WTC11 (cell line): ENCODE measurements around the gene TMX4. TPM values are rescaled to one million over a fixed set of nuclear protein-coding genes. Genes with fewer than 3 reads are reported as not detected.

Experiments
- ATAC-seq: fragments of 200-7000 bp; cut with Tn5 transposase; 2 replicates; pipeline ENCODE4 v1.10.0; 2021; ENCODE audit warnings: mild to moderate bottlenecking, moderate library complexity
- CTCF ChIA-PET: fragments of 300-600 bp; sonication (Branson Sonifier 250); formaldehyde crosslinking; loops from one replicate; lab custom pipeline; 2021; ENCODE audit warnings: antibody characterized with exemption; lab: Charles Lee
- POLR2A ChIA-PET: fragments of 350-600 bp; sonication (Branson Sonifier 250); formaldehyde crosslinking; loops from one replicate; lab custom pipeline; 2021; ENCODE audit warnings: antibody characterized with exemption; lab: Charles Lee
- DNase-seq: peaks from one replicate; pipeline ENCODE4 v3.0.0; 2021; ENCODE audit warnings: low spot score
- H3K27ac Mint-ChIP-seq: 2 replicates; pipeline ENCODE4 v1.8.0; 2021; ENCODE audit warnings: mixed read lengths
- H3K27me3 Mint-ChIP-seq: 2 replicates; pipeline ENCODE4 v1.8.0; 2021; ENCODE audit warnings: low read depth, mild to moderate bottlenecking, moderate library complexity, mixed read lengths
- H3K36me3 Mint-ChIP-seq: 2 replicates; pipeline ENCODE4 v1.8.0; 2021; ENCODE audit warnings: mixed read lengths
- H3K4me1 Mint-ChIP-seq: 2 replicates; pipeline ENCODE4 v1.8.0; 2022; ENCODE audit warnings: mixed read lengths
- H3K4me3 Mint-ChIP-seq: 2 replicates; pipeline ENCODE4 v1.8.0; 2021; ENCODE audit warnings: mild to moderate bottlenecking, moderate library complexity, mixed read lengths
- H3K9me3 Mint-ChIP-seq: 2 replicates; pipeline ENCODE4 v1.8.0; 2021; ENCODE audit warnings: mixed read lengths
- FOXK1 ChIP-seq: sonication (generic); formaldehyde crosslinking; IDR thresholded peaks from 2 replicates; pipeline ENCODE4 v1.8.0; 2022; ENCODE audit warnings: mild to moderate bottlenecking, moderate library complexity, missing genetic modification reagents
- GRHL2 ChIP-seq: fragments of 250-450 bp; sonication (Bioruptor Pico); IDR thresholded peaks from 2 replicates; pipeline ENCODE4 v1.8.0; 2022; ENCODE audit warnings: mild to moderate bottlenecking, moderate library complexity; ENCODE audit not compliant: insufficient replicate concordance, severe bottlenecking
- IRF2 ChIP-seq: sonication (generic); formaldehyde crosslinking; IDR thresholded peaks from 2 replicates; pipeline ENCODE4 v1.8.0; 2022; ENCODE audit warnings: low read depth, missing genetic modification reagents, borderline replicate concordance
- JUN ChIP-seq: sonication (generic); formaldehyde crosslinking; IDR thresholded peaks from 2 replicates; pipeline ENCODE4 v1.8.0; 2023; ENCODE audit warnings: mild to moderate bottlenecking, missing genetic modification reagents
- MXD4 ChIP-seq: fragments of 250-450 bp; sonication (Bioruptor Pico); IDR thresholded peaks from 2 replicates; pipeline ENCODE4 v1.8.0; 2021; ENCODE audit warnings: mild to moderate bottlenecking, moderate library complexity, borderline replicate concordance
- MYBL2 ChIP-seq: sonication (generic); formaldehyde crosslinking; IDR thresholded peaks from 2 replicates; pipeline ENCODE4 v1.8.1; 2023; ENCODE audit warnings: mild to moderate bottlenecking, moderate library complexity, missing genetic modification reagents
- NFATC4 ChIP-seq: fragments of 250-450 bp; sonication (Bioruptor Pico); IDR thresholded peaks from 2 replicates; pipeline ENCODE4 v1.9.0; 2021; ENCODE audit warnings: mild to moderate bottlenecking
- RORB ChIP-seq: fragments of 250-450 bp; sonication (Bioruptor Pico); IDR thresholded peaks from 2 replicates; pipeline ENCODE4 v1.9.0; 2021; ENCODE audit warnings: mild to moderate bottlenecking
- ZBTB21 ChIP-seq: sonication (generic); formaldehyde crosslinking; IDR thresholded peaks from 2 replicates; pipeline ENCODE4 v1.8.1; 2023; ENCODE audit warnings: mild to moderate bottlenecking, missing genetic modification reagents, borderline replicate concordance
- ZNF138 ChIP-seq: sonication (generic); formaldehyde crosslinking; conservative IDR thresholded peaks from 2 replicates; pipeline ENCODE4 v1.8.1; 2022; ENCODE audit warnings: mild to moderate bottlenecking, moderate library complexity, missing genetic modification reagents
- ZNF317 ChIP-seq: sonication (generic); formaldehyde crosslinking; IDR thresholded peaks from 2 replicates; pipeline ENCODE4 v1.8.1; 2023; ENCODE audit warnings: low read depth, mild to moderate bottlenecking, moderate library complexity, missing genetic modification reagents, borderline replicate concordance
- total RNA-seq: library from RNA; stranded (reverse); gene quantifications from 3 replicates; pipeline ENCODE4 v1.2.3, GENCODE V29; 2021
- TF ChIP-seq, protein P1 (sequence below): sonication (generic); formaldehyde crosslinking; IDR thresholded peaks from 2 replicates; pipeline ENCODE4 v1.8.0; 2022; ENCODE audit warnings: mild to moderate bottlenecking, missing genetic modification reagents
- TF ChIP-seq, protein P2 (sequence below): sonication (generic); formaldehyde crosslinking; IDR thresholded peaks from 2 replicates; pipeline ENCODE4 v1.8.0; 2022; ENCODE audit warnings: mild to moderate bottlenecking, missing genetic modification reagents
- TF ChIP-seq, protein P3 (sequence below): sonication (generic); formaldehyde crosslinking; conservative IDR thresholded peaks from 2 replicates; pipeline ENCODE4 v1.8.1; 2022; ENCODE audit warnings: mild to moderate bottlenecking, missing genetic modification reagents
- TF ChIP-seq, protein P4 (sequence below): sonication (generic); formaldehyde crosslinking; IDR thresholded peaks from 2 replicates; pipeline ENCODE4 v1.8.1; 2023; ENCODE audit warnings: mild to moderate bottlenecking, missing genetic modification reagents
- TF ChIP-seq, protein P5 (sequence below): sonication (generic); formaldehyde crosslinking; conservative IDR thresholded peaks from 2 replicates; pipeline ENCODE4 v1.8.1; 2023; ENCODE audit warnings: mild to moderate bottlenecking, low read depth, missing genetic modification reagents, moderate library complexity
- TF ChIP-seq, protein P6 (sequence below): sonication (generic); formaldehyde crosslinking; IDR thresholded peaks from 2 replicates; pipeline ENCODE4 v1.8.1; 2023; ENCODE audit warnings: mild to moderate bottlenecking, missing genetic modification reagents, moderate library complexity
- TF ChIP-seq, protein P7 (sequence below): sonication (generic); formaldehyde crosslinking; IDR thresholded peaks from 2 replicates; pipeline ENCODE4 v1.8.1; 2022; ENCODE audit warnings: low read depth, mild to moderate bottlenecking, moderate library complexity, missing genetic modification reagents, borderline replicate concordance

The TMX4 gene
- total RNA-seq, 1 experiment from 2014 or later: 9.8 TPM

DNA sequence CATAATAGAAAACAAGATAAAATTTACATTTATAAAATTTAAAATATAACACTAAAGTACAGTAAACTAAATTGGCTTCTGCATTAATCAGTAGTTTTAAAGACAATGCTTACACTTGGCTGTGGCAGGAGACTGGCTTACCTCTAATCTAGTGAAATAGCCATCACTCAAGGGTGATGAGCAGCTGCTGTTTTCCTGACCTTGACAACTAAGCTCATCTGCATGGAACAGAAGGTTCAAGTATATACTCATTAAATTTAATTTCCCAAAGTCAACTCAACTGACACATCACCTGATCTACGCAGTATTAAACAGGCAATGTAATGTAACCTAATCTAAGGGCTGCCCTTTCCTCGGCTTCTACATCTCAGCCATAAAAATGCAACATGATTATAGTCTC, 14.5 kb downstream of the TMX4 start:
- ChIA-PET POLR2A (no interaction called here), CTCF (no interaction called here)
- TF ChIP-seq NFATC4 (CRISPR knock-in tag) (no peak), JUN (CRISPR knock-in tag) (no peak), GRHL2 (no peak)
- H3K27me3 Mint-ChIP-seq: no peaks in the 10 kb centered on the region
- no peaks in the 10 kb centered on the region for H3K9me3 Mint-ChIP-seq
- no peak for ATAC-seq
- no peak overlapping the region for H3K4me3 Mint-ChIP-seq
- H3K4me1 Mint-ChIP-seq: peaks cover 15% of the 10 kb centered on the region
- H3K36me3 Mint-ChIP-seq: no peaks in the 10 kb centered on the region
- no peak for DNase-seq
- no peak overlapping the region for H3K27ac Mint-ChIP-seq

DNA sequence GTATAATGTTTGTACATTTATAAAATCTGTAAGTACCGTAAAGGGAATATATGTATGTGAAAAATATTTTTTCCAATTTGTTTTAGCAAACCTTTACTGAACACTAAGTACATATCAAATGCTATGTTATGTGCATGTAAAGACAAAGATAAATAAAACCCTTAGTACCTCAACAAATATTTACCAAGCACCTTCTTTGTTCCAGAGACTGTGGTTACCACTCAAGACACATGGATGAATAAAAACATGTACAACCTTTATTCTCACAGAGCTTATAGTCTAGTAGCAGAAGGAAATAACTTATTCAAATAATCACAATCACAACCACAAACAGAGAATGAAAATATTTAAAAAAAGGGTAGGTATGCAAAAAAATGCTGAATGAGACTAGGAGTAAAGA, 17.5 kb downstream of the TMX4 start:
- Mint-ChIP-seq H3K27ac (no peak overlapping the region), H3K27me3 (no peaks in the 10 kb centered on the region), H3K4me1 (peaks cover 7% of the 10 kb centered on the region), H3K9me3 (no peaks in the 10 kb centered on the region), H3K4me3 (no peak overlapping the region), H3K36me3 (no peaks in the 10 kb centered on the region)
- no peak for DNase-seq
- ChIA-PET CTCF (no interaction called here), POLR2A (no interaction called here)
- TF ChIP-seq MXD4 (CRISPR knock-in tag): no peak
- no peak for TF ChIP-seq FOXK1 (CRISPR knock-in tag)
- TF ChIP-seq, protein P1, sequence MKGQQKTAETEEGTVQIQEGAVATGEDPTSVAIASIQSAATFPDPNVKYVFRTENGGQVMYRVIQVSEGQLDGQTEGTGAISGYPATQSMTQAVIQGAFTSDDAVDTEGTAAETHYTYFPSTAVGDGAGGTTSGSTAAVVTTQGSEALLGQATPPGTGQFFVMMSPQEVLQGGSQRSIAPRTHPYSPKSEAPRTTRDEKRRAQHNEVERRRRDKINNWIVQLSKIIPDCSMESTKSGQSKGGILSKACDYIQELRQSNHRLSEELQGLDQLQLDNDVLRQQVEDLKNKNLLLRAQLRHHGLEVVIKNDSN (CRISPR knock-in tag): no peak
- TF ChIP-seq, protein P2, sequence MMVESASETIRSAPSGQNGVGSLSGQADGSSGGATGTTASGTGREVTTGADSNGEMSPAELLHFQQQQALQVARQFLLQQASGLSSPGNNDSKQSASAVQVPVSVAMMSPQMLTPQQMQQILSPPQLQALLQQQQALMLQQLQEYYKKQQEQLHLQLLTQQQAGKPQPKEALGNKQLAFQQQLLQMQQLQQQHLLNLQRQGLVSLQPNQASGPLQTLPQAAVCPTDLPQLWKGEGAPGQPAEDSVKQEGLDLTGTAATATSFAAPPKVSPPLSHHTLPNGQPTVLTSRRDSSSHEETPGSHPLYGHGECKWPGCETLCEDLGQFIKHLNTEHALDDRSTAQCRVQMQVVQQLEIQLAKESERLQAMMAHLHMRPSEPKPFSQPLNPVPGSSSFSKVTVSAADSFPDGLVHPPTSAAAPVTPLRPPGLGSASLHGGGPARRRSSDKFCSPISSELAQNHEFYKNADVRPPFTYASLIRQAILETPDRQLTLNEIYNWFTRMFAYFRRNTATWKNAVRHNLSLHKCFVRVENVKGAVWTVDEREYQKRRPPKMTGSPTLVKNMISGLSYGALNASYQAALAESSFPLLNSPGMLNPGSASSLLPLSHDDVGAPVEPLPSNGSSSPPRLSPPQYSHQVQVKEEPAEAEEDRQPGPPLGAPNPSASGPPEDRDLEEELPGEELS (CRISPR knock-in tag): no peak
- TF ChIP-seq, protein P3, sequence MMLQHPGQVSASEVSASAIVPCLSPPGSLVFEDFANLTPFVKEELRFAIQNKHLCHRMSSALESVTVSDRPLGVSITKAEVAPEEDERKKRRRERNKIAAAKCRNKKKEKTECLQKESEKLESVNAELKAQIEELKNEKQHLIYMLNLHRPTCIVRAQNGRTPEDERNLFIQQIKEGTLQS (CRISPR knock-in tag): no peak
- TF ChIP-seq GRHL2: no peak
- TF ChIP-seq ZNF317 (CRISPR knock-in tag): no peak
- TF ChIP-seq RORB (CRISPR knock-in tag): no peak
- TF ChIP-seq, protein P4, sequence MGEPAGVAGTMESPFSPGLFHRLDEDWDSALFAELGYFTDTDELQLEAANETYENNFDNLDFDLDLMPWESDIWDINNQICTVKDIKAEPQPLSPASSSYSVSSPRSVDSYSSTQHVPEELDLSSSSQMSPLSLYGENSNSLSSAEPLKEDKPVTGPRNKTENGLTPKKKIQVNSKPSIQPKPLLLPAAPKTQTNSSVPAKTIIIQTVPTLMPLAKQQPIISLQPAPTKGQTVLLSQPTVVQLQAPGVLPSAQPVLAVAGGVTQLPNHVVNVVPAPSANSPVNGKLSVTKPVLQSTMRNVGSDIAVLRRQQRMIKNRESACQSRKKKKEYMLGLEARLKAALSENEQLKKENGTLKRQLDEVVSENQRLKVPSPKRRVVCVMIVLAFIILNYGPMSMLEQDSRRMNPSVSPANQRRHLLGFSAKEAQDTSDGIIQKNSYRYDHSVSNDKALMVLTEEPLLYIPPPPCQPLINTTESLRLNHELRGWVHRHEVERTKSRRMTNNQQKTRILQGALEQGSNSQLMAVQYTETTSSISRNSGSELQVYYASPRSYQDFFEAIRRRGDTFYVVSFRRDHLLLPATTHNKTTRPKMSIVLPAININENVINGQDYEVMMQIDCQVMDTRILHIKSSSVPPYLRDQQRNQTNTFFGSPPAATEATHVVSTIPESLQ: no peak
- TF ChIP-seq, protein P5, sequence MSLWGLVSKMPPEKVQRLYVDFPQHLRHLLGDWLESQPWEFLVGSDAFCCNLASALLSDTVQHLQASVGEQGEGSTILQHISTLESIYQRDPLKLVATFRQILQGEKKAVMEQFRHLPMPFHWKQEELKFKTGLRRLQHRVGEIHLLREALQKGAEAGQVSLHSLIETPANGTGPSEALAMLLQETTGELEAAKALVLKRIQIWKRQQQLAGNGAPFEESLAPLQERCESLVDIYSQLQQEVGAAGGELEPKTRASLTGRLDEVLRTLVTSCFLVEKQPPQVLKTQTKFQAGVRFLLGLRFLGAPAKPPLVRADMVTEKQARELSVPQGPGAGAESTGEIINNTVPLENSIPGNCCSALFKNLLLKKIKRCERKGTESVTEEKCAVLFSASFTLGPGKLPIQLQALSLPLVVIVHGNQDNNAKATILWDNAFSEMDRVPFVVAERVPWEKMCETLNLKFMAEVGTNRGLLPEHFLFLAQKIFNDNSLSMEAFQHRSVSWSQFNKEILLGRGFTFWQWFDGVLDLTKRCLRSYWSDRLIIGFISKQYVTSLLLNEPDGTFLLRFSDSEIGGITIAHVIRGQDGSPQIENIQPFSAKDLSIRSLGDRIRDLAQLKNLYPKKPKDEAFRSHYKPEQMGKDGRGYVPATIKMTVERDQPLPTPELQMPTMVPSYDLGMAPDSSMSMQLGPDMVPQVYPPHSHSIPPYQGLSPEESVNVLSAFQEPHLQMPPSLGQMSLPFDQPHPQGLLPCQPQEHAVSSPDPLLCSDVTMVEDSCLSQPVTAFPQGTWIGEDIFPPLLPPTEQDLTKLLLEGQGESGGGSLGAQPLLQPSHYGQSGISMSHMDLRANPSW: no peak
- ATAC-seq: no peak

DNA sequence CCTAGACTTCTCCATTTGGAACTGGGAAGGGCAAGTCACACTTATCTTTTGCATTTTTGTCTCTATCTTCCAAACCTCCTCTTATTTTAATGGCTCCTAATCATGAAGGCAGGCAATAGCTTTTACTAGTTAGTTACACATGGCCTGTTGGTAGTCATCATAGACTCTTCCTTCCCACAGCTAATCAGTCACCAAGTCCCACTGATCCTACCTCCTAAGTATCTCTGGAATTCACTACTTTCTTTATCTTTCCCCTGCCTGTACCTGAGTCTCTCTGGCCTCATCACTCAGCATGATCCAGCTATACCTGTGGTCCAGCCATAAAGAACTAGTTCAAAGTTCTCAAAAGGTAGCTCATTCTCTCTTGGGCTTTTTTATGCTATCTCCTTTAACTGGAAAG, 18.8 kb downstream of the TMX4 start:
- Mint-ChIP-seq H3K9me3 (no peaks in the 10 kb centered on the region), H3K36me3 (no peaks in the 10 kb centered on the region), H3K4me1 (peaks cover 1% of the 10 kb centered on the region), H3K27me3 (no peaks in the 10 kb centered on the region), H3K27ac (no peak overlapping the region)
- DNase-seq: no peak
- ChIA-PET POLR2A (no interaction called here), CTCF (interaction anchor here (1.4 kb wide), 1 partner anchor 721 kb away, joined by 3 read pairs; no protein-coding TSS in a partner anchor)
- TF ChIP-seq MYBL2 (CRISPR knock-in tag): no peak
- TF ChIP-seq IRF2: no peak
- TF ChIP-seq ZBTB21 (CRISPR knock-in tag): no peak
- TF ChIP-seq, protein P6, sequence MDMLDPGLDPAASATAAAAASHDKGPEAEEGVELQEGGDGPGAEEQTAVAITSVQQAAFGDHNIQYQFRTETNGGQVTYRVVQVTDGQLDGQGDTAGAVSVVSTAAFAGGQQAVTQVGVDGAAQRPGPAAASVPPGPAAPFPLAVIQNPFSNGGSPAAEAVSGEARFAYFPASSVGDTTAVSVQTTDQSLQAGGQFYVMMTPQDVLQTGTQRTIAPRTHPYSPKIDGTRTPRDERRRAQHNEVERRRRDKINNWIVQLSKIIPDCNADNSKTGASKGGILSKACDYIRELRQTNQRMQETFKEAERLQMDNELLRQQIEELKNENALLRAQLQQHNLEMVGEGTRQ: no peak
- TF ChIP-seq, protein P7, sequence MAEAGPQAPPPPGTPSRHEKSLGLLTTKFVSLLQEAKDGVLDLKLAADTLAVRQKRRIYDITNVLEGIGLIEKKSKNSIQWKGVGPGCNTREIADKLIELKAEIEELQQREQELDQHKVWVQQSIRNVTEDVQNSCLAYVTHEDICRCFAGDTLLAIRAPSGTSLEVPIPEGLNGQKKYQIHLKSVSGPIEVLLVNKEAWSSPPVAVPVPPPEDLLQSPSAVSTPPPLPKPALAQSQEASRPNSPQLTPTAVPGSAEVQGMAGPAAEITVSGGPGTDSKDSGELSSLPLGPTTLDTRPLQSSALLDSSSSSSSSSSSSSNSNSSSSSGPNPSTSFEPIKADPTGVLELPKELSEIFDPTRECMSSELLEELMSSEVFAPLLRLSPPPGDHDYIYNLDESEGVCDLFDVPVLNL (CRISPR knock-in tag): no peak
- no peak for TF ChIP-seq ZNF138 (CRISPR knock-in tag)
- TF ChIP-seq, all 79 proteins: peak for 0
- no peak overlapping the region for H3K4me3 Mint-ChIP-seq
- ATAC-seq: no peak
